NB4 (cell line): ENCODE results near the gene PCDHGA12.

ENCODE experiments used
- MYC ChIP-seq: IDR thresholded peaks from 2 replicates; pipeline ENCODE4 v1.6.1; 2011; ENCODE audit warnings: low read depth, low read length
- POLR2A ChIP-seq: IDR thresholded peaks from 2 replicates; pipeline ENCODE4 v1.6.1; 2011; ENCODE audit warnings: mild to moderate bottlenecking; ENCODE audit not compliant: insufficient read length; ENCODE audit errors: extremely low read depth
- TF ChIP-seq, protein P1 (sequence below): IDR thresholded peaks from one replicate; pipeline ENCODE4 v1.5.1; 2012; ENCODE audit warnings: low read depth, low read length
- TF ChIP-seq, protein P2 (sequence below): IDR thresholded peaks from 2 replicates; pipeline ENCODE4 v1.6.1; 2011; ENCODE audit warnings: low read depth, low read length

DNA sequence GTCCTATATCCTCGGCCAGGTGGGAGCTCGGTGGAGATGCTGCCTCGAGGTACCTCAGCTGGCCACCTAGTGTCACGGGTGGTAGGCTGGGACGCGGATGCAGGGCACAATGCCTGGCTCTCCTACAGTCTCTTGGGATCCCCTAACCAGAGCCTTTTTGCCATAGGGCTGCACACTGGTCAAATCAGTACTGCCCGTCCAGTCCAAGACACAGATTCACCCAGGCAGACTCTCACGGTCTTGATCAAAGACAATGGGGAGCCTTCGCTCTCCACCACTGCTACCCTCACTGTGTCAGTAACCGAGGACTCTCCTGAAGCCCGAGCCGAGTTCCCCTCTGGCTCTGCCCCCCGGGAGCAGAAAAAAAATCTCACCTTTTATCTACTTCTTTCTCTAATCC is 47.5 kb downstream of the PCDHGA12 start:
- TF ChIP-seq, protein P1, sequence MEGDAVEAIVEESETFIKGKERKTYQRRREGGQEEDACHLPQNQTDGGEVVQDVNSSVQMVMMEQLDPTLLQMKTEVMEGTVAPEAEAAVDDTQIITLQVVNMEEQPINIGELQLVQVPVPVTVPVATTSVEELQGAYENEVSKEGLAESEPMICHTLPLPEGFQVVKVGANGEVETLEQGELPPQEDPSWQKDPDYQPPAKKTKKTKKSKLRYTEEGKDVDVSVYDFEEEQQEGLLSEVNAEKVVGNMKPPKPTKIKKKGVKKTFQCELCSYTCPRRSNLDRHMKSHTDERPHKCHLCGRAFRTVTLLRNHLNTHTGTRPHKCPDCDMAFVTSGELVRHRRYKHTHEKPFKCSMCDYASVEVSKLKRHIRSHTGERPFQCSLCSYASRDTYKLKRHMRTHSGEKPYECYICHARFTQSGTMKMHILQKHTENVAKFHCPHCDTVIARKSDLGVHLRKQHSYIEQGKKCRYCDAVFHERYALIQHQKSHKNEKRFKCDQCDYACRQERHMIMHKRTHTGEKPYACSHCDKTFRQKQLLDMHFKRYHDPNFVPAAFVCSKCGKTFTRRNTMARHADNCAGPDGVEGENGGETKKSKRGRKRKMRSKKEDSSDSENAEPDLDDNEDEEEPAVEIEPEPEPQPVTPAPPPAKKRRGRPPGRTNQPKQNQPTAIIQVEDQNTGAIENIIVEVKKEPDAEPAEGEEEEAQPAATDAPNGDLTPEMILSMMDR, result no peak
- TF ChIP-seq, protein P2, sequence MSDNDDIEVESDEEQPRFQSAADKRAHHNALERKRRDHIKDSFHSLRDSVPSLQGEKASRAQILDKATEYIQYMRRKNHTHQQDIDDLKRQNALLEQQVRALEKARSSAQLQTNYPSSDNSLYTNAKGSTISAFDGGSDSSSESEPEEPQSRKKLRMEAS, result no peak
- TF ChIP-seq POLR2A, result no peak
- no peak for TF ChIP-seq MYC
